Fibroblast of mammary gland (primary cell): ENCODE results near the gene PPME1.

ENCODE experiments used
- DNase-seq: peaks from one replicate; pipeline ENCODE4 v3.0.0-alpha.2; 2010; ENCODE audit warnings: low read depth
- H3K4me3 ChIP-seq: 2 replicates; pipeline ENCODE4 v1.5.1; 2011; ENCODE audit warnings: low read depth, mild to moderate bottlenecking, low read length, moderate library complexity; ENCODE audit not compliant: control insufficient read depth
- TF ChIP-seq, protein P1 (sequence below): conservative IDR thresholded peaks from 2 replicates; pipeline ENCODE4 v1.5.1; 2011; ENCODE audit warnings: low read depth, low read length, inconsistent platforms; ENCODE audit not compliant: control insufficient read depth, insufficient read depth

Gene PPME1

DNA sequence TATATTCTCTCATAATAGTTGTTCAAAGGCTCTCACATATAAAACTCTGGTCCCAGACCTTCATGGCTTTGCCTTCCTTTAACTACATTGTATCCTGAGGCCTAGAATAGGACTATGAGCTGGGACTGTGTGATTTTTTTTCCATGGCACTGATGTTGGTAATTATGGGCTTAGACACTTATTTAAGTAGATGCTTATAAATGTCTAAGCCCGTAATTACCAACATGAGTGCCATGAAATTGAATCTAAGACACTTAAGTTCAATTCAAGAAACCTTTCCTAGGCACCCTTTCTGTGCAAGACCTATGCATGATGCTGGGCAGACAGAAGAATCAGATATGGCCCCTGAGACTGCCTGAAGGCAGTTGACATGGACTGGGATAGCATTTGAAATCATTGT lies 77.4 kb downstream of the PPME1 start:
- TF ChIP-seq, protein P1, sequence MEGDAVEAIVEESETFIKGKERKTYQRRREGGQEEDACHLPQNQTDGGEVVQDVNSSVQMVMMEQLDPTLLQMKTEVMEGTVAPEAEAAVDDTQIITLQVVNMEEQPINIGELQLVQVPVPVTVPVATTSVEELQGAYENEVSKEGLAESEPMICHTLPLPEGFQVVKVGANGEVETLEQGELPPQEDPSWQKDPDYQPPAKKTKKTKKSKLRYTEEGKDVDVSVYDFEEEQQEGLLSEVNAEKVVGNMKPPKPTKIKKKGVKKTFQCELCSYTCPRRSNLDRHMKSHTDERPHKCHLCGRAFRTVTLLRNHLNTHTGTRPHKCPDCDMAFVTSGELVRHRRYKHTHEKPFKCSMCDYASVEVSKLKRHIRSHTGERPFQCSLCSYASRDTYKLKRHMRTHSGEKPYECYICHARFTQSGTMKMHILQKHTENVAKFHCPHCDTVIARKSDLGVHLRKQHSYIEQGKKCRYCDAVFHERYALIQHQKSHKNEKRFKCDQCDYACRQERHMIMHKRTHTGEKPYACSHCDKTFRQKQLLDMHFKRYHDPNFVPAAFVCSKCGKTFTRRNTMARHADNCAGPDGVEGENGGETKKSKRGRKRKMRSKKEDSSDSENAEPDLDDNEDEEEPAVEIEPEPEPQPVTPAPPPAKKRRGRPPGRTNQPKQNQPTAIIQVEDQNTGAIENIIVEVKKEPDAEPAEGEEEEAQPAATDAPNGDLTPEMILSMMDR = no peak
- H3K4me3 ChIP-seq = no peak overlapping the region
- no peak for DNase-seq

- no peak for DNase-seq
- no peak overlapping the region for H3K4me3 ChIP-seq
- TF ChIP-seq, protein P1 = no peak
Measured at GRCh38 chr11:74249496-74249895, 78.4 kb downstream of the PPME1 start.

DNA sequence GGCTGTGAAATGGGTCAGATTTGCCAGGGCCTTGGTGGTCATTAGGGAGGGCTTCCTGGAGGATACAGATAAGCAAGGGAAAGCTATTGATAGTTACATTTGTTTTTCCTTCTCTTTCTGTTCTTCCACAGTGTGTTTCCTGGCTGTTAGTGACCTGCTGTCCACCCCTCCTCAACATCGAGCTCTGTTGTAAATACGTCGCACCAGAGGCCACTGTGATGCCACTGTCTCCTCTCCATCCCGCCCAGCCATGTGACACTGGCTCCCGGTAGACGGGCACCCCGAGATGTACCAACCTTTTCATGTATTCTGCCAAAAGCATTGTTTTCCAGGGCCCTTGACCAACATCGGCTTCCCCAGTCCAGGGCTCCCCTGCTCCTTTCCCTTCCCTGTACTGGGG lies 82.3 kb downstream of the PPME1 start:
- H3K4me3 ChIP-seq = no peak overlapping the region
- no peak for DNase-seq
- TF ChIP-seq, protein P1 = no peak

DNA sequence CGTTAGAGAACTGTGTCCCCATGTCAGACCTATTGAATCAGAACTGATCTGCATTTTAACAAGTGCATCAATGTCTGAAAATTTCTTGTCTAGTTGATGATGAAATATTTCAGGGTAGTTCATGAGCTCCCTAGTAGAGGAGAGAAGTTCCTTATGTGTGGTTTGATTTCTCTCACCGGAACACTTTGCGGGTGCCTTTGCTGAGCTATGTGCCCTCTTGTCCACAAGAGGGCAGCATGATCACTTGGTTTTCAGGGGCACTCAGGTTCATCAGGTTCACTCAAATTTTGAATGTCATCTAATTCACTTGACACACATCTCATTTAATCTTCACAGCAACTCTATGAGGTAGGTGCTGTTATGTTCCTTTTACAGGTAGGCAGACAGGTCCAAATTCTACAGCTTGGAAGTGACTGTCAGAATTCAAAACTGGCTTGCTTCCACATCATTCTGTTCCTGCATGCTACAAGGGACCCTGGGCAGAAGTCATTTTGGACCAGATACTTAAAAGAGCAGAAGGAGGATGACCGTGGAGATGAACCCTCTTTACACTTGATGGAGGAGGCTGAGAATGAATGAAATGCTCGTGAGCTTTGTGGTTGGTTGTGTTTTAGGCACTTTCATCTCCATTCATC lies 84.8 kb downstream of the PPME1 start:
- no peak overlapping the region for H3K4me3 ChIP-seq
- TF ChIP-seq, protein P1 = peak; percentile 95
- peak; percentile 73 for DNase-seq

GRCh38 chr11:74256378-74257133 lies 85.5 kb downstream of the PPME1 start:
- no peak for DNase-seq
- no peak overlapping the region for H3K4me3 ChIP-seq
- TF ChIP-seq, protein P1 = no peak

GRCh38 chr11:74257959-74258553 lies 87.0 kb downstream of the PPME1 start:
- no peak overlapping the region for H3K4me3 ChIP-seq
- TF ChIP-seq, protein P1 = no peak
- DNase-seq = peak; percentile 74
